ENCODE measurements around the gene CMTM3. TPM values are rescaled to one million over a fixed set of nuclear protein-coding genes. Genes with fewer than 3 reads are reported as not detected.
"Not testable (repeated sequence)": the region's sequence is repeated elsewhere in the genome, so short reads cannot be mapped to it uniquely, and the experiment has no call there.

The CMTM3 gene
- total and polyA plus RNA-seq, 2 experiments from 2014 or later, result 48.9 to 92.2 TPM

DNA sequence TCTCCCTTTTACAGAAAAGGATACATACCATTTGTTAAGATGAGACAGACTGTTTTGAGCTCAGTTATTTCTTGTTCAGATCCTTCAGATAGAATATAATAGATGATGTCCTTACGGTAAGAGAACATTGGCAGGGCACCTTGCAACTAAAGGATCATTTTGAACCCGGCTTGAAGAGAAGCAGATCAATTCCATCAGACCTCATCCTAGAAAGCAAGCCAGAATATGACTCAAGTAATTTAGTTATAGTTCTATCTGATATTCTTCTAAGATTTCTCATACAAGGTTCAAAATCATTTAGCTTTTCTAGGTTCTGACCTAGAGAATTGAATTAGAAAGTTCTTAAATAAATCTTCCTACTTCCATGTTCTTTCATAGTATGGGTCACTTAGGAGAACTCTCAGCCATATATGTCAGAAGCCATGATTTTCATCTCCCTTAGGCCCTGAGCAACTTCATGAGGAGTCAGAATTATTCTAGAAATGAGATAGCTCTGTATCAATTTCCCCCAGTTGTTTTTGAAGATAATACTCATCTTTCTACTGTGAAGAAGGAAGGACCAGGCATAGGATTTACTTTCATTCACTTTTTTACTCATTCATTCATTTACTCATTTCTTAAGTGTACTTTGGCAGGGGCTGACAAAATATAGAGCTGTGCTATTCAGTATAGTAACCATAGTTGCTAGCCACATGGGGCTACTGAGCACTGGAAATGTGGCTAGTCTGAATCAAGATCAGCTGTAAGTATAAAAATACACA lies 40.8 kb upstream of the CMTM3 start:
- Histone ChIP-seq H3K4me3 (no peak overlapping the region), H3K4me1 (ENCODE audit: low read depth) (peaks cover 5% of the 10 kb centered on the region), H3K27ac (no peak overlapping the region), H3K36me3 (no peaks in the 10 kb centered on the region), H3K27me3 (no peaks in the 10 kb centered on the region), H3K9me3 (ENCODE audit: low read depth) (no peaks in the 10 kb centered on the region)
- DNase-seq (ENCODE audit: low read depth in 1 of 2, low spot score in 1 of 2), result no peak
- TF ChIP-seq, protein P1, sequence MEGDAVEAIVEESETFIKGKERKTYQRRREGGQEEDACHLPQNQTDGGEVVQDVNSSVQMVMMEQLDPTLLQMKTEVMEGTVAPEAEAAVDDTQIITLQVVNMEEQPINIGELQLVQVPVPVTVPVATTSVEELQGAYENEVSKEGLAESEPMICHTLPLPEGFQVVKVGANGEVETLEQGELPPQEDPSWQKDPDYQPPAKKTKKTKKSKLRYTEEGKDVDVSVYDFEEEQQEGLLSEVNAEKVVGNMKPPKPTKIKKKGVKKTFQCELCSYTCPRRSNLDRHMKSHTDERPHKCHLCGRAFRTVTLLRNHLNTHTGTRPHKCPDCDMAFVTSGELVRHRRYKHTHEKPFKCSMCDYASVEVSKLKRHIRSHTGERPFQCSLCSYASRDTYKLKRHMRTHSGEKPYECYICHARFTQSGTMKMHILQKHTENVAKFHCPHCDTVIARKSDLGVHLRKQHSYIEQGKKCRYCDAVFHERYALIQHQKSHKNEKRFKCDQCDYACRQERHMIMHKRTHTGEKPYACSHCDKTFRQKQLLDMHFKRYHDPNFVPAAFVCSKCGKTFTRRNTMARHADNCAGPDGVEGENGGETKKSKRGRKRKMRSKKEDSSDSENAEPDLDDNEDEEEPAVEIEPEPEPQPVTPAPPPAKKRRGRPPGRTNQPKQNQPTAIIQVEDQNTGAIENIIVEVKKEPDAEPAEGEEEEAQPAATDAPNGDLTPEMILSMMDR (IDR thresholded peaks at IDR 0.05; ENCODE audit: low read depth, low read length), result no peak

GRCh38 chr16:66566051-66566901 lies 38.2 kb upstream of the CMTM3 start, which contains the start of gene CMTM1:
CMTM1 (plus strand) TSS chr16:66566439; CDS start chr16:66566514, 75 bp downstream.
- Histone ChIP-seq H3K4me1 (ENCODE audit: low read depth) (peaks cover 5% of the 10 kb centered on the region), H3K27me3 (no peaks in the 10 kb centered on the region), H3K4me3 (no peak within 1 kb of the TSS), H3K36me3 (no peaks in the 10 kb centered on the region), H3K9me3 (ENCODE audit: low read depth) (no peaks in the 10 kb centered on the region), H3K27ac (no peak within 1 kb of the TSS)
- no peak for DNase-seq (ENCODE audit: low read depth in 1 of 2, low spot score in 1 of 2)
- TF ChIP-seq, protein P1 (IDR thresholded peaks at IDR 0.05; ENCODE audit: low read depth, low read length), result no peak

GRCh38 chr16:66567270-66567669 lies 37.2 kb upstream of the CMTM3 start:
- H3K27ac ChIP-seq; H3K27me3 ChIP-seq; H3K9me3 ChIP-seq (ENCODE audit: low read depth); H3K36me3 ChIP-seq; H3K4me1 ChIP-seq (ENCODE audit: low read depth); H3K4me3 ChIP-seq; DNase-seq (ENCODE audit: low read depth in 1 of 2, low spot score in 1 of 2): not testable (repeated sequence)

GRCh38 chr16:66568355-66568754 lies 36.1 kb upstream of the CMTM3 start:
- no peak overlapping the region for H3K4me3 ChIP-seq
- H3K4me1 ChIP-seq (ENCODE audit: low read depth), result peaks cover 5% of the 10 kb centered on the region
- H3K27ac ChIP-seq, result no peak overlapping the region
- no peak for DNase-seq (ENCODE audit: low read depth in 1 of 2, low spot score in 1 of 2)
- no peaks in the 10 kb centered on the region for H3K27me3 ChIP-seq
- H3K36me3 ChIP-seq, result no peaks in the 10 kb centered on the region
- TF ChIP-seq, protein P1 (IDR thresholded peaks at IDR 0.05; ENCODE audit: low read depth, low read length), result no peak
- H3K9me3 ChIP-seq (ENCODE audit: low read depth), result no peaks in the 10 kb centered on the region

- no peak overlapping the region for H3K4me3 ChIP-seq
- H3K36me3 ChIP-seq, result no peaks in the 10 kb centered on the region
- H3K27me3 ChIP-seq, result no peaks in the 10 kb centered on the region
- TF ChIP-seq, protein P1 (IDR thresholded peaks at IDR 0.05; ENCODE audit: low read depth, low read length), result no peak
- H3K9me3 ChIP-seq (ENCODE audit: low read depth), result no peaks in the 10 kb centered on the region
- no peak for DNase-seq (ENCODE audit: low read depth in 1 of 2, low spot score in 1 of 2)
- H3K4me1 ChIP-seq (ENCODE audit: low read depth), result peaks cover 5% of the 10 kb centered on the region
- no peak overlapping the region for H3K27ac ChIP-seq
Observed at GRCh38 chr16:66569131-66569530, 35.4 kb upstream of the CMTM3 start.
